IMR-90 (cell line): ENCODE measurements around the gene TRPV3.

Experiments used
- CHD1 ChIP-seq: IDR thresholded peaks from 2 replicates; pipeline ENCODE4 v1.6.1; 2012; ENCODE audit warnings: low read depth, low read length, improper control_type of control experiment
- FOS ChIP-seq: fragments of 150-350 bp; IDR thresholded peaks from 2 replicates; pipeline ENCODE4 v1.6.1; 2016; ENCODE audit warnings: low read depth, low read length
- MXI1 ChIP-seq: IDR thresholded peaks from 2 replicates; pipeline ENCODE4 v1.6.1; 2012; ENCODE audit warnings: low read depth, mild to moderate bottlenecking, low read length, moderate library complexity, borderline replicate concordance
- RCOR1 ChIP-seq: IDR thresholded peaks from 2 replicates; pipeline ENCODE4 v1.6.1; 2012; ENCODE audit warnings: mild to moderate bottlenecking, low read length, improper control_type of control experiment; ENCODE audit not compliant: insufficient replicate concordance
- SMC3 ChIP-seq: fragments of 150-350 bp; IDR thresholded peaks from 2 replicates; pipeline ENCODE4 v1.6.1; 2016; ENCODE audit warnings: low read depth, mild to moderate bottlenecking, antibody characterized with exemption, low read length, moderate library complexity
- TF ChIP-seq, protein P1 (sequence below): conservative IDR thresholded peaks from 2 replicates; pipeline ENCODE4 v1.5.1; 2012; ENCODE audit warnings: mild to moderate bottlenecking, low read depth, low read length, improper control_type of control experiment
- TF ChIP-seq, protein P2 (sequence below): fragments of 150-350 bp; IDR thresholded peaks from 2 replicates; pipeline ENCODE4 v1.6.1; 2017; ENCODE audit warnings: mild to moderate bottlenecking, antibody characterized with exemption, low read length, low read depth

DNA sequence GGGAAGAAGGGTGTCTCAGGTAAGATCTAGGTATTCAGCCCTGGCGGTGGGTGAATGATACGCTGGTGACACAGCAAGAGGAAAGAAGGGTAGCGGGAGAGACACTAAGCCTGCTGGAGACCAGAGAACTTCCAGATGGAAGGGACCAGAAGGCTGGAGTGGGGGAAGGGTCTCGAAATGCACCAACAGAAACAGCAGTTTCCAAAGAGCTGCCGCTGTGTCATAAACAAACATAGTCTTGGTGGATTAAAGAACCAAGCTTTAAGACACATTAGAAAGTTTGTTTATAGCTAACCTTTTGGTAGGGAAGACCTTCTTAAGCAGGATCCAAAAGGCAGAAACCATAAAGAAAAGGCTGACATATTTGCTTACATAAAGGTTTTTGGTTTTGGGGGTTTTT, 20.9 kb downstream of the TRPV3 start:
- TF ChIP-seq, protein P1, sequence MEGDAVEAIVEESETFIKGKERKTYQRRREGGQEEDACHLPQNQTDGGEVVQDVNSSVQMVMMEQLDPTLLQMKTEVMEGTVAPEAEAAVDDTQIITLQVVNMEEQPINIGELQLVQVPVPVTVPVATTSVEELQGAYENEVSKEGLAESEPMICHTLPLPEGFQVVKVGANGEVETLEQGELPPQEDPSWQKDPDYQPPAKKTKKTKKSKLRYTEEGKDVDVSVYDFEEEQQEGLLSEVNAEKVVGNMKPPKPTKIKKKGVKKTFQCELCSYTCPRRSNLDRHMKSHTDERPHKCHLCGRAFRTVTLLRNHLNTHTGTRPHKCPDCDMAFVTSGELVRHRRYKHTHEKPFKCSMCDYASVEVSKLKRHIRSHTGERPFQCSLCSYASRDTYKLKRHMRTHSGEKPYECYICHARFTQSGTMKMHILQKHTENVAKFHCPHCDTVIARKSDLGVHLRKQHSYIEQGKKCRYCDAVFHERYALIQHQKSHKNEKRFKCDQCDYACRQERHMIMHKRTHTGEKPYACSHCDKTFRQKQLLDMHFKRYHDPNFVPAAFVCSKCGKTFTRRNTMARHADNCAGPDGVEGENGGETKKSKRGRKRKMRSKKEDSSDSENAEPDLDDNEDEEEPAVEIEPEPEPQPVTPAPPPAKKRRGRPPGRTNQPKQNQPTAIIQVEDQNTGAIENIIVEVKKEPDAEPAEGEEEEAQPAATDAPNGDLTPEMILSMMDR: no peak
- TF ChIP-seq MXI1: no peak
- TF ChIP-seq SMC3: no peak
- TF ChIP-seq FOS: no peak
- TF ChIP-seq RCOR1: no peak
- no peak for TF ChIP-seq CHD1
- TF ChIP-seq, protein P2, sequence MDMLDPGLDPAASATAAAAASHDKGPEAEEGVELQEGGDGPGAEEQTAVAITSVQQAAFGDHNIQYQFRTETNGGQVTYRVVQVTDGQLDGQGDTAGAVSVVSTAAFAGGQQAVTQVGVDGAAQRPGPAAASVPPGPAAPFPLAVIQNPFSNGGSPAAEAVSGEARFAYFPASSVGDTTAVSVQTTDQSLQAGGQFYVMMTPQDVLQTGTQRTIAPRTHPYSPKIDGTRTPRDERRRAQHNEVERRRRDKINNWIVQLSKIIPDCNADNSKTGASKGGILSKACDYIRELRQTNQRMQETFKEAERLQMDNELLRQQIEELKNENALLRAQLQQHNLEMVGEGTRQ: no peak
